ENCODE data around the gene GPR3.

- TF ChIP-seq, protein P1, sequence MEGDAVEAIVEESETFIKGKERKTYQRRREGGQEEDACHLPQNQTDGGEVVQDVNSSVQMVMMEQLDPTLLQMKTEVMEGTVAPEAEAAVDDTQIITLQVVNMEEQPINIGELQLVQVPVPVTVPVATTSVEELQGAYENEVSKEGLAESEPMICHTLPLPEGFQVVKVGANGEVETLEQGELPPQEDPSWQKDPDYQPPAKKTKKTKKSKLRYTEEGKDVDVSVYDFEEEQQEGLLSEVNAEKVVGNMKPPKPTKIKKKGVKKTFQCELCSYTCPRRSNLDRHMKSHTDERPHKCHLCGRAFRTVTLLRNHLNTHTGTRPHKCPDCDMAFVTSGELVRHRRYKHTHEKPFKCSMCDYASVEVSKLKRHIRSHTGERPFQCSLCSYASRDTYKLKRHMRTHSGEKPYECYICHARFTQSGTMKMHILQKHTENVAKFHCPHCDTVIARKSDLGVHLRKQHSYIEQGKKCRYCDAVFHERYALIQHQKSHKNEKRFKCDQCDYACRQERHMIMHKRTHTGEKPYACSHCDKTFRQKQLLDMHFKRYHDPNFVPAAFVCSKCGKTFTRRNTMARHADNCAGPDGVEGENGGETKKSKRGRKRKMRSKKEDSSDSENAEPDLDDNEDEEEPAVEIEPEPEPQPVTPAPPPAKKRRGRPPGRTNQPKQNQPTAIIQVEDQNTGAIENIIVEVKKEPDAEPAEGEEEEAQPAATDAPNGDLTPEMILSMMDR (IDR thresholded peaks at IDR 0.05) = no peak
- TF ChIP-seq POLR2AphosphoS5 (IDR thresholded peaks at IDR 0.05) (peak in 1 of 3 donors; percentile 16), POLR2A (IDR thresholded peaks at IDR 0.05) (no peak), EP300 (IDR thresholded peaks at IDR 0.05; ENCODE audit: low read depth) (no peak)
Observed at GRCh38 chr1:27435566-27436203, 43.3 kb downstream of the GPR3 start.
